Activated T-helper 2 cell treated with anti-CD3 and anti-CD28 coated beads, Interferon-gamma antibody, Interleukin-2, Interleukin-4, amounts not matched to agents 10 μg/mL and 5 μg/mL and 100 μg/mL, durations not matched to agents 14 hours and 24 hours and 36 hours (primary cell): ENCODE measurements around the gene NBL1. TPM values are rescaled to one million over a fixed set of nuclear protein-coding genes. Genes with fewer than 3 reads are reported as not detected.

Experiments
- DNase-seq: peaks from one replicate; pipeline ENCODE4 v3.0.0; 2021; ENCODE audit warnings: low spot score
- H3K27ac Mint-ChIP-seq: one replicate; pipeline ENCODE4 v1.8.0; 2021; ENCODE audit warnings: mixed read lengths
- H3K27me3 Mint-ChIP-seq: one replicate; pipeline ENCODE4 v1.8.0; 2021; ENCODE audit warnings: low read depth, mixed read lengths
- H3K36me3 Mint-ChIP-seq: one replicate; pipeline ENCODE4 v1.8.0; 2021; ENCODE audit warnings: low read depth, mixed read lengths
- H3K4me1 Mint-ChIP-seq: one replicate; pipeline ENCODE4 v1.8.0; 2021; ENCODE audit warnings: low read depth, mixed read lengths
- H3K4me3 Mint-ChIP-seq: one replicate; pipeline ENCODE4 v1.8.0; 2021; ENCODE audit warnings: low read depth, mild to moderate bottlenecking, moderate library complexity, mixed read lengths
- H3K9me3 Mint-ChIP-seq: one replicate; pipeline ENCODE4 v1.8.0; 2021; ENCODE audit warnings: mixed read lengths
- intact Hi-C: fragments of 100-400 bp; cut with micrococcal nuclease; formaldehyde crosslinking; loops from one replicate; pipeline ENCODE4 v1.15.1; 2023
- total RNA-seq: library from RNA; stranded (reverse); gene quantifications from 2 replicates; pipeline ENCODE4 v1.2.3, GENCODE V29; 2022

The NBL1 gene
- total RNA-seq: 51.6 and 55.7 TPM in 2 replicates

- peaks cover 3% of the 10 kb centered on the region for H3K36me3 Mint-ChIP-seq
- DNase-seq: peak; percentile 71
- no peaks in the 10 kb centered on the region for H3K9me3 Mint-ChIP-seq
- H3K4me1 Mint-ChIP-seq: peaks cover 28% of the 10 kb centered on the region
- peak within 1 kb of the TSS; percentile 98 for H3K4me3 Mint-ChIP-seq
- intact Hi-C loops: loop anchor here (2.0 kb wide), 2 partner anchors 47 to 253 kb away; a partner anchor contains a TSS
- peak within 1 kb of the TSS; percentile 83 for H3K27ac Mint-ChIP-seq
- H3K27me3 Mint-ChIP-seq: peaks cover 17% of the 10 kb centered on the region
Observed at GRCh38 chr1:19643602-19644394, at the start of gene NBL1. TSS of gene NBL1 (plus strand) at chr1:19644311. CDS start at chr1:19655031, 10,720 bp downstream.

GRCh38 chr1:19596065-19596713 lies 47.9 kb upstream of the NBL1 start:
- peaks cover 28% of the 10 kb centered on the region for H3K36me3 Mint-ChIP-seq
- H3K4me1 Mint-ChIP-seq: peaks cover 33% of the 10 kb centered on the region
- no peak for DNase-seq
- H3K27ac Mint-ChIP-seq: peak overlapping the region; percentile 99
- peaks cover 3% of the 10 kb centered on the region for H3K27me3 Mint-ChIP-seq
- intact Hi-C loops: loop anchor here (1.0 to 10.0 kb wide), 5 partner anchors 10 to 204 kb away; partner anchors contain the start of genes CAPZB and NBL1
- H3K9me3 Mint-ChIP-seq: no peaks in the 10 kb centered on the region
- peak overlapping the region; percentile 98 for H3K4me3 Mint-ChIP-seq

- H3K27ac Mint-ChIP-seq: peak overlapping the region; percentile 99
- DNase-seq: peak; percentile 97
- no peaks in the 10 kb centered on the region for H3K9me3 Mint-ChIP-seq
- H3K27me3 Mint-ChIP-seq: peaks cover 3% of the 10 kb centered on the region
- H3K4me3 Mint-ChIP-seq: peak overlapping the region; percentile 98
- H3K36me3 Mint-ChIP-seq: peaks cover 33% of the 10 kb centered on the region
- intact Hi-C loops: loop anchor here (1.0 to 10.0 kb wide), 5 partner anchors 9 to 205 kb away; partner anchors contain the start of genes CAPZB and NBL1
- H3K4me1 Mint-ChIP-seq: peaks cover 37% of the 10 kb centered on the region
Observed at GRCh38 chr1:19596714-19597495, 47.2 kb upstream of the NBL1 start.

GRCh38 chr1:19597496-19598309 lies 46.4 kb upstream of the NBL1 start:
- H3K4me3 Mint-ChIP-seq: peak overlapping the region; percentile 98
- intact Hi-C loops: loop anchor here (2.0 to 10.0 kb wide), 4 partner anchors 47 to 205 kb away; partner anchors contain the start of genes CAPZB and NBL1
- peaks cover 40% of the 10 kb centered on the region for H3K4me1 Mint-ChIP-seq
- peaks cover 2% of the 10 kb centered on the region for H3K27me3 Mint-ChIP-seq
- DNase-seq: peak; percentile 60
- H3K9me3 Mint-ChIP-seq: no peaks in the 10 kb centered on the region
- peak overlapping the region; percentile 99 for H3K27ac Mint-ChIP-seq
- peaks cover 40% of the 10 kb centered on the region for H3K36me3 Mint-ChIP-seq

- H3K4me3 Mint-ChIP-seq: peak overlapping the region; percentile 53
- H3K27me3 Mint-ChIP-seq: no peaks in the 10 kb centered on the region
- peak overlapping the region; percentile 83 for H3K27ac Mint-ChIP-seq
- DNase-seq: no peak
- peaks cover 55% of the 10 kb centered on the region for H3K36me3 Mint-ChIP-seq
- H3K4me1 Mint-ChIP-seq: peaks cover 49% of the 10 kb centered on the region
- H3K9me3 Mint-ChIP-seq: no peaks in the 10 kb centered on the region
- intact Hi-C loops: loop anchor here (5.0 to 10.0 kb wide), 2 partner anchors 115 to 208 kb away; no protein-coding TSS in a partner anchor
Observed at GRCh38 chr1:19599810-19600209, 44.3 kb upstream of the NBL1 start.

- intact Hi-C loops: no loop called here
Observed at GRCh38 chr1:19602486-19602885, 41.6 kb upstream of the NBL1 start.

GRCh38 chr1:19605967-19606366 lies 38.1 kb upstream of the NBL1 start:
- Mint-ChIP-seq H3K4me3 (peak overlapping the region; percentile 45), H3K4me1 (peaks cover 45% of the 10 kb centered on the region), H3K36me3 (peaks cover 59% of the 10 kb centered on the region), H3K27ac (peak overlapping the region; percentile 82), H3K27me3 (no peaks in the 10 kb centered on the region), H3K9me3 (no peaks in the 10 kb centered on the region)
- intact Hi-C loops: loop anchor here (1.0 kb wide), 1 partner anchor 10 kb away; a partner anchor contains a TSS
- no peak for DNase-seq

More at GRCh38 chr1:19602486-19602885, 41.6 kb upstream of the NBL1 start:
- Mint-ChIP-seq H3K9me3 (no peaks in the 10 kb centered on the region), H3K36me3 (peaks cover 62% of the 10 kb centered on the region), H3K27ac (no peak overlapping the region), H3K4me3 (no peak overlapping the region), H3K27me3 (no peaks in the 10 kb centered on the region), H3K4me1 (peaks cover 60% of the 10 kb centered on the region)
- DNase-seq: no peak

GRCh38 chr1:19606817-19607642 lies 37.1 kb upstream of the NBL1 start:
- no peaks in the 10 kb centered on the region for H3K9me3 Mint-ChIP-seq
- intact Hi-C loops: loop anchor here (1.0 kb wide), 1 partner anchor 11 kb away; a partner anchor contains a TSS
- H3K4me3 Mint-ChIP-seq: peak overlapping the region; percentile 18
- peaks cover 54% of the 10 kb centered on the region for H3K36me3 Mint-ChIP-seq
- peak overlapping the region; percentile 82 for H3K27ac Mint-ChIP-seq
- no peaks in the 10 kb centered on the region for H3K27me3 Mint-ChIP-seq
- H3K4me1 Mint-ChIP-seq: peaks cover 40% of the 10 kb centered on the region
- peak; percentile 61 for DNase-seq

- Mint-ChIP-seq H3K27ac (no peak overlapping the region), H3K27me3 (no peaks in the 10 kb centered on the region), H3K36me3 (peaks cover 52% of the 10 kb centered on the region), H3K4me3 (no peak overlapping the region), H3K9me3 (no peaks in the 10 kb centered on the region), H3K4me1 (peaks cover 44% of the 10 kb centered on the region)
- intact Hi-C loops: no loop called here
- no peak for DNase-seq
Observed at GRCh38 chr1:19608232-19608631, 35.9 kb upstream of the NBL1 start.

- intact Hi-C loops: no loop called here
- no peaks in the 10 kb centered on the region for H3K9me3 Mint-ChIP-seq
- peaks cover 50% of the 10 kb centered on the region for H3K36me3 Mint-ChIP-seq
- no peak overlapping the region for H3K27ac Mint-ChIP-seq
- peaks cover 36% of the 10 kb centered on the region for H3K4me1 Mint-ChIP-seq
- DNase-seq: no peak
- no peak overlapping the region for H3K4me3 Mint-ChIP-seq
- H3K27me3 Mint-ChIP-seq: no peaks in the 10 kb centered on the region
Observed at GRCh38 chr1:19610282-19610981, 33.7 kb upstream of the NBL1 start.

- H3K27me3 Mint-ChIP-seq: no peaks in the 10 kb centered on the region
- H3K9me3 Mint-ChIP-seq: no peaks in the 10 kb centered on the region
- H3K4me1 Mint-ChIP-seq: peaks cover 20% of the 10 kb centered on the region
- H3K27ac Mint-ChIP-seq: no peak overlapping the region
- intact Hi-C loops: no loop called here
- no peak overlapping the region for H3K4me3 Mint-ChIP-seq
- peaks cover 52% of the 10 kb centered on the region for H3K36me3 Mint-ChIP-seq
- DNase-seq: no peak
Observed at GRCh38 chr1:19612530-19612929, 31.6 kb upstream of the NBL1 start.
